ENCODE data around the gene ILRUN.
"Not testable (repeated sequence)": the region's sequence is repeated elsewhere in the genome, so short reads cannot be mapped to it uniquely, and the experiment has no call there.

The ILRUN gene

GRCh38 chr6:34696189-34696738 is 303 bp downstream of the ILRUN start:
- DNase-seq: no peak

- DNase-seq: no peak
These were observed 808 bp downstream of the ILRUN start for GRCh38 chr6:34695729-34696188.

GRCh38 chr6:34692280-34692679 is 4.3 kb downstream of the ILRUN start:
- no peak for DNase-seq

GRCh38 chr6:34689742-34690141 is 6.8 kb downstream of the ILRUN start:
- no peak for DNase-seq

GRCh38 chr6:34688956-34689355 is 7.6 kb downstream of the ILRUN start:
- no peak for DNase-seq

- DNase-seq: no peak
These were observed 11.6 kb downstream of the ILRUN start for GRCh38 chr6:34684919-34685318.

- no peak for DNase-seq
These were observed 12.2 kb downstream of the ILRUN start for GRCh38 chr6:34684364-34684763.

GRCh38 chr6:34680802-34681515 is 15.6 kb downstream of the ILRUN start:
- DNase-seq: no peak

GRCh38 chr6:34680313-34680712 is 16.3 kb downstream of the ILRUN start:
- not testable (repeated sequence) for DNase-seq

- no peak for DNase-seq
These were observed 16.9 kb downstream of the ILRUN start for GRCh38 chr6:34679552-34680253.

- no peak for DNase-seq
These were observed 20.4 kb downstream of the ILRUN start for GRCh38 chr6:34676140-34676539.

GRCh38 chr6:34674930-34675329 is 21.6 kb downstream of the ILRUN start:
- not testable (repeated sequence) for DNase-seq

- no peak for DNase-seq
These were observed 22.3 kb downstream of the ILRUN start for GRCh38 chr6:34674268-34674639.

GRCh38 chr6:34673064-34673463 is 23.5 kb downstream of the ILRUN start:
- DNase-seq: no peak

- no peak for DNase-seq
These were observed 23.9 kb downstream of the ILRUN start for GRCh38 chr6:34672657-34673043.

- DNase-seq: no peak
These were observed 24.5 kb downstream of the ILRUN start for GRCh38 chr6:34671801-34672656.

- DNase-seq: no peak
These were observed 25.2 kb downstream of the ILRUN start for GRCh38 chr6:34671367-34671766.

GRCh38 chr6:34668799-34669198 is 27.8 kb downstream of the ILRUN start:
- not testable (repeated sequence) for DNase-seq

- no peak for DNase-seq
These were observed 28.9 kb downstream of the ILRUN start for GRCh38 chr6:34667481-34668238.

- DNase-seq: no peak
These were observed 31.5 kb downstream of the ILRUN start for GRCh38 chr6:34665019-34665418.

GRCh38 chr6:34664256-34664971 is 32.2 kb downstream of the ILRUN start:
- no peak for DNase-seq

GRCh38 chr6:34663831-34664255 is 32.7 kb downstream of the ILRUN start:
- no peak for DNase-seq

Measured in NCI-H774 (cell line).